ENCODE data around the gene SETD4. TPM values are rescaled to one million over a fixed set of nuclear protein-coding genes. Genes with fewer than 3 reads are reported as not detected.

SETD4 gene
- total and polyA plus RNA-seq, 2 of the 4 experiments (the other 2 are of a cell fraction) = 9.5 to 11.4 TPM

DNA sequence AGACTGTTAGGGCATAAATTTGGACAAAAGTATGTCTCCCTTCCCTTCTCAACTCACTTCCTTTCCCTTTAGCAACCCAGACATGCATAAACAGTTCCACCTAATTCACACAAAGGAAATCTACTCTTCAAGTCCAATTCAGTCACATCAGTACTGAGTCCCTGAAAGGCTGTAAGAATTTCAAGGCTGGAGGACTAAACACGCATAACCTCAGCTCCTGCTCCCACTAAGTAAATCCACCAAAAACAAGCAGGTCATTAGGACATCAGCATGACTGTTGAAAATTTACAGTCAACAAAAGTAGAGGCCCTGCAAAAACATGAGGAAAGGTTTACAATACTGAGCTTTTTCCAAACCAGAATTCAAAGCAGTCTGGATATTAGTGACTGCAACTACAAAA, 18.4 kb downstream of the SETD4 start:
- ChIA-PET POLR2A (ENCODE audit: unreplicated experiment) (no interaction called here), CTCF (no interaction called here)
- Histone ChIP-seq H3K27me3 (ENCODE audit: control insufficient read depth, insufficient read depth, low read length) (no peaks in the 10 kb centered on the region), H2AFZ (replicated peaks; ENCODE audit: low read length, poor library complexity) (no peak overlapping the region), H3K79me1 (ENCODE audit: low read depth in 1 of 2, low read length in 2 of 2) (peaks cover 6 to 14% of the 10 kb centered on the region in 2 experiments; a peak in 2 of 4 replicates), H3K4me3 (ENCODE audit: insufficient read depth, low read depth, low read length) (no peak overlapping the region), H2AK9ac (replicated peaks; ENCODE audit: low read depth, low read length, poor library complexity) (no peak overlapping the region), H3K27ac (ENCODE audit: insufficient read depth, low read length) (no peak overlapping the region), H2BK15ac (ENCODE audit: low read depth, low read length) (no peak overlapping the region), H2BK20ac (ENCODE audit: low read depth, low read length) (no peak overlapping the region), H2AK5ac (ENCODE audit: low read depth, low read length) (no peak overlapping the region), H2BK120ac (ENCODE audit: low read depth, low read length) (no peak overlapping the region), H4K5ac (ENCODE audit: low read depth, low read length) (no peak overlapping the region), H3K14ac (replicated peaks; ENCODE audit: low read depth, low read length) (no peak overlapping the region), H3K4ac (ENCODE audit: low read depth, low read length) (no peak overlapping the region), H4K20me1 (ENCODE audit: insufficient read depth, low read length) (no peaks in the 10 kb centered on the region), H3K9me3 (ENCODE audit: control insufficient read depth, insufficient read depth, low read length) (no peaks in the 10 kb centered on the region), H3K4me1 (ENCODE audit: control insufficient read depth, insufficient read depth, low read length) (no peaks in the 10 kb centered on the region), H3K36me3 (ENCODE audit: control insufficient read depth, insufficient read depth, low read length) (peaks cover 45% of the 10 kb centered on the region), H2BK5ac (ENCODE audit: low read depth, low read length, poor library complexity, severe bottlenecking) (no peak overlapping the region), H3K9me1 (ENCODE audit: insufficient read depth, low read length) (0 out of 2 replicates have a peak, but pooled peaks cover 4% of the 10 kb centered on the region), H4K91ac (ENCODE audit: insufficient read depth, low read depth, low read length) (no peak overlapping the region), H3K4me2 (ENCODE audit: low read depth, low read length) (no peak overlapping the region), H3K9ac (ENCODE audit: low read depth, low read length) (no peak overlapping the region), H3K23ac (ENCODE audit: low read depth, low read length) (0 out of 2 replicates have a peak overlapping the region, but pooled peaks have one; percentile 15), H3K56ac (ENCODE audit: extremely low read depth, insufficient read depth, low read length) (no peak overlapping the region), H4K8ac (ENCODE audit: low read depth in 2 of 2, low read length in 2 of 2) (no peak overlapping the region), H3K18ac (ENCODE audit: low read depth, low read length) (no peak overlapping the region)
- in situ Hi-C loops (cut with MboI; ENCODE audit: low sequenced_read_pairs) = no loop called here
- BruUV-seq (replicated peaks) = no TSS peak
- no peak for ATAC-seq (ENCODE audit: low read depth)
- WGBS, 2 experiments (ENCODE audit: extremely low coverage in 2 of 2, insufficient read length in 1 of 2) = no CpG with 5 or more reads among the region's 1 CpG
- dilution Hi-C loops (cut with HindIII; ENCODE audit: low sequenced_read_pairs, unreplicated experiment) = no loop called here
- no peak for DNase-seq
- TF ChIP-seq ELK1 (IDR thresholded peaks at IDR 0.05; ENCODE audit: borderline replicate concordance, low read depth, low read length) = no peak
- no peak for TF ChIP-seq CHD1 (IDR thresholded peaks at IDR 0.05; ENCODE audit: low read depth, low read length)
- TF ChIP-seq POLR2A (IDR thresholded peaks at IDR 0.05; ENCODE audit: low read depth, low read length) = no peak
- TF ChIP-seq CTCF (conservative IDR thresholded peaks at IDR 0.05; ENCODE audit: low read depth, low read length) = no peak
- no peak for TF ChIP-seq SMC3 (IDR thresholded peaks at IDR 0.05; ENCODE audit: low read depth, low read length)
- intact Hi-C loops (cut with micrococcal nuclease) = no loop called here

All from IMR-90 (cell line).